MM.1S (cell line): ENCODE results near the gene RAB7A.

Experiments
- DNase-seq: peaks from one replicate; pipeline ENCODE4 v3.0.0-alpha.2; 2015
- H2AFZ ChIP-seq: fragments of 300-600 bp; sonication (generic); 2 replicates; pipeline ENCODE4 v1.6.0; 2016; ENCODE audit warnings: antibody characterized with exemption, low read length
- H3F3A ChIP-seq: fragments of 300-600 bp; sonication (generic); 2 replicates; pipeline ENCODE4 v1.6.1; 2016; ENCODE audit warnings: mild to moderate bottlenecking, antibody characterized with exemption, low read length, moderate library complexity, mixed read lengths; ENCODE audit not compliant: insufficient read depth
- H3K27ac ChIP-seq: fragments of 300-600 bp; sonication (generic); 2 replicates; pipeline ENCODE4 v1.5.1; 2016; ENCODE audit warnings: mild to moderate bottlenecking, low read length
- H3K27me3 ChIP-seq: fragments of 300-600 bp; sonication (generic); replicated peaks from 2 replicates; pipeline ENCODE4 v1.6.0; 2016; ENCODE audit warnings: low read length; ENCODE audit not compliant: insufficient read depth
- H3K36me3 ChIP-seq: fragments of 300-600 bp; sonication (generic); replicated peaks from 2 replicates; pipeline ENCODE4 v1.6.1; 2016; ENCODE audit warnings: mild to moderate bottlenecking, low read length, mixed read lengths; ENCODE audit not compliant: insufficient read depth
- H3K4me1 ChIP-seq: fragments of 300-600 bp; sonication (generic); 2 replicates; pipeline ENCODE4 v1.6.1; 2016; ENCODE audit warnings: low read length, mixed read lengths
- H3K4me2 ChIP-seq: fragments of 300-600 bp; sonication (generic); 2 replicates; pipeline ENCODE4 v1.6.0; 2016; ENCODE audit warnings: low read depth, low read length
- H3K4me3 ChIP-seq: fragments of 300-600 bp; sonication (generic); 2 replicates; pipeline ENCODE4 v1.5.1; 2016; ENCODE audit warnings: low read length, mixed read lengths
- H3K79me2 ChIP-seq: fragments of 300-600 bp; sonication (generic); 2 replicates; pipeline ENCODE4 v1.6.1; 2016; ENCODE audit warnings: mixed run types, low read length, mixed read lengths
- H3K9ac ChIP-seq: fragments of 300-600 bp; sonication (generic); 2 replicates; pipeline ENCODE4 v1.6.1; 2016; ENCODE audit warnings: low read length, mixed read lengths
- H3K9me2 ChIP-seq: fragments of 300-600 bp; sonication (generic); replicated peaks from 2 replicates; pipeline ENCODE4 v1.6.1; 2016; ENCODE audit warnings: mild to moderate bottlenecking, low read length, mixed read lengths; ENCODE audit not compliant: insufficient read depth
- H3K9me3 ChIP-seq: fragments of 300-600 bp; sonication (generic); replicated peaks from 2 replicates; pipeline ENCODE4 v1.6.1; 2016; ENCODE audit warnings: mild to moderate bottlenecking, low read length, mixed read lengths; ENCODE audit not compliant: insufficient read depth
- H4K20me1 ChIP-seq: fragments of 300-600 bp; sonication (generic); 2 replicates; pipeline ENCODE4 v1.6.1; 2016; ENCODE audit warnings: mild to moderate bottlenecking, low read length, moderate library complexity, mixed read lengths; ENCODE audit not compliant: insufficient read depth
- EZH2 ChIP-seq: fragments of 300-600 bp; sonication (generic); optimal IDR thresholded peaks from 2 replicates; pipeline ENCODE3; 2017; ENCODE audit warnings: low read depth, mild to moderate bottlenecking, antibody characterized with exemption, low read length, mixed read lengths
- EZH2phosphoT487 ChIP-seq: fragments of 300-600 bp; sonication (generic); IDR thresholded peaks from 2 replicates; pipeline ENCODE4 v1.6.1; 2018; ENCODE audit warnings: antibody characterized with exemption, low read length
- TF ChIP-seq, protein P1 (sequence below): fragments of 300-600 bp; sonication (generic); IDR thresholded peaks from 2 replicates; pipeline ENCODE4 v1.5.1; 2016; ENCODE audit warnings: antibody characterized with exemption, low read length, mixed read lengths

The RAB7A gene

DNA sequence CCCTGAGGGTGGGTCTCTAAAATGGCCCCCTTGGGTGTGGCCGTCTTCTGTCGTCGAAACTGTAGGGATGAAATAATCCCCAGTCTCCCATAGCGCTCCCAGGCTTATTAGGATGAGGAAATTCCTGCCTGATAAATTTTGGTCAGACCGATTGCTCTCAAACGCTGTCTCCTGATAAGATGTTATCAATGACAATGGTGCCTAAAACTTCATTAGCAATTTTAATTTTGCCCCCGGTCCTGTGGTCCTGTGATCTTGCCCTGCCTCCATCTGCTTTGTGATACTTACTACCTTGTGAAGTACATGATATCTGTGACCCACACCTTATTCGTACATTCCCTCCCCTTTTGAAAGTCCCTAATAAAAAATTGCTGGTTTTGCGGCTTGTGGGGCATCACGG, 5.1 kb upstream of the RAB7A start:
- Histone ChIP-seq H3F3A (no peaks in the 10 kb centered on the region), H3K4me2 (no peak overlapping the region), H3K9me2 (no peaks in the 10 kb centered on the region), H3K36me3 (no peaks in the 10 kb centered on the region), H3K27ac (no peak overlapping the region), H3K4me3 (no peak overlapping the region), H4K20me1 (no peaks in the 10 kb centered on the region), H2AFZ (no peak overlapping the region), H3K27me3 (no peaks in the 10 kb centered on the region), H3K4me1 (peaks cover 5% of the 10 kb centered on the region), H3K9ac (no peak overlapping the region), H3K9me3 (no peaks in the 10 kb centered on the region), H3K79me2 (no peaks in the 10 kb centered on the region)
- DNase-seq, result no peak
- TF ChIP-seq, protein P1, sequence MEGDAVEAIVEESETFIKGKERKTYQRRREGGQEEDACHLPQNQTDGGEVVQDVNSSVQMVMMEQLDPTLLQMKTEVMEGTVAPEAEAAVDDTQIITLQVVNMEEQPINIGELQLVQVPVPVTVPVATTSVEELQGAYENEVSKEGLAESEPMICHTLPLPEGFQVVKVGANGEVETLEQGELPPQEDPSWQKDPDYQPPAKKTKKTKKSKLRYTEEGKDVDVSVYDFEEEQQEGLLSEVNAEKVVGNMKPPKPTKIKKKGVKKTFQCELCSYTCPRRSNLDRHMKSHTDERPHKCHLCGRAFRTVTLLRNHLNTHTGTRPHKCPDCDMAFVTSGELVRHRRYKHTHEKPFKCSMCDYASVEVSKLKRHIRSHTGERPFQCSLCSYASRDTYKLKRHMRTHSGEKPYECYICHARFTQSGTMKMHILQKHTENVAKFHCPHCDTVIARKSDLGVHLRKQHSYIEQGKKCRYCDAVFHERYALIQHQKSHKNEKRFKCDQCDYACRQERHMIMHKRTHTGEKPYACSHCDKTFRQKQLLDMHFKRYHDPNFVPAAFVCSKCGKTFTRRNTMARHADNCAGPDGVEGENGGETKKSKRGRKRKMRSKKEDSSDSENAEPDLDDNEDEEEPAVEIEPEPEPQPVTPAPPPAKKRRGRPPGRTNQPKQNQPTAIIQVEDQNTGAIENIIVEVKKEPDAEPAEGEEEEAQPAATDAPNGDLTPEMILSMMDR, result no peak
- TF ChIP-seq EZH2 (no peak), EZH2phosphoT487 (no peak)

DNA sequence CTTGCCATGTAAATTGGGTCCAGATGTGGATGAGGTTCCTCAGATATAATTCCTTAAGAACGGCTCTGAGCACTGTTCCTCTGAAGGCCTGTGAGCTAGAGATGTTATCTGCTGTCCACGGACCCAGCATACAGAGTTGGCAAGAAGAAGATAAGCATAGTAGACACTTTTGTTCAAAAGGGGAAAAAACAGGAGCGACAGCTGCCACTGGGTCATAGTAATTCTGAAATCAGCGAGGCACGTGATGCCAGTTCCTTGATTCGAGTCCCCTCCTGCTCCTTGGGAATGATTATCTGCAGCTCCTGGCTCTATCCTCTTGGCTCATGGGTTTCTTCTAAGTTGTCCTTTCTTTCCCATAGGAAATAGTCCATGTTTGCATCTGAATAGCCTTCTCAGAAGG, 2.5 kb upstream of the RAB7A start:
- DNase-seq, result no peak
- Histone ChIP-seq H4K20me1 (peaks cover 16% of the 10 kb centered on the region), H3K4me2 (no peak overlapping the region), H3K27me3 (no peaks in the 10 kb centered on the region), H3K36me3 (no peaks in the 10 kb centered on the region), H3K4me3 (no peak overlapping the region), H3K27ac (no peak overlapping the region), H3K9ac (no peak overlapping the region), H3F3A (no peaks in the 10 kb centered on the region), H3K4me1 (peaks cover 14% of the 10 kb centered on the region), H3K9me2 (no peaks in the 10 kb centered on the region), H2AFZ (no peak overlapping the region), H3K79me2 (peaks cover 26% of the 10 kb centered on the region), H3K9me3 (no peaks in the 10 kb centered on the region)
- TF ChIP-seq EZH2, result no peak
- TF ChIP-seq, protein P1, result no peak
- no peak for TF ChIP-seq EZH2phosphoT487

GRCh38 chr3:128725547-128726022, 398 bp upstream of the RAB7A start:
- H4K20me1 ChIP-seq, result peaks cover 23% of the 10 kb centered on the region
- H3K9me2 ChIP-seq, result no peaks in the 10 kb centered on the region
- H3F3A ChIP-seq, result no peaks in the 10 kb centered on the region
- H3K36me3 ChIP-seq, result no peaks in the 10 kb centered on the region
- no peak overlapping the region; the same call in 1 of the 2 replicates for H3K9ac ChIP-seq
- H3K4me2 ChIP-seq, result peak overlapping the region; percentile 72
- H3K79me2 ChIP-seq, result peaks cover 47% of the 10 kb centered on the region
- peak overlapping the region; percentile 22; the same call in 1 of the 2 replicates for H3K27ac ChIP-seq
- TF ChIP-seq EZH2 (no peak), EZH2phosphoT487 (no peak)
- TF ChIP-seq, protein P1, result no peak
- DNase-seq, result no peak
- H2AFZ ChIP-seq, result peak overlapping the region; percentile 78
- peak overlapping the region; percentile 99 for H3K4me3 ChIP-seq
- peaks cover 14% of the 10 kb centered on the region for H3K4me1 ChIP-seq
- H3K9me3 ChIP-seq, result no peaks in the 10 kb centered on the region
- no peaks in the 10 kb centered on the region for H3K27me3 ChIP-seq
